Muscle layer of duodenum (tissue), 2 donors: ENCODE data around the gene CTTN.

ENCODE experiments used
- H3K27ac ChIP-seq: one replicate; pipeline ENCODE4 v1.7.0; 2013; ENCODE audit warnings: mild to moderate bottlenecking, low read length
- H3K27me3 ChIP-seq: one replicate; pipeline ENCODE4 v1.7.0; 2013; ENCODE audit warnings: low read depth, mild to moderate bottlenecking, control low read depth, low read length
- H3K36me3 ChIP-seq, 2 donors: one replicate each; pipeline ENCODE4 v1.7.0; 2013; ENCODE audit warnings: low read length in 2 of 2, control low read depth in 1 of 2, mild to moderate bottlenecking in 1 of 2; ENCODE audit not compliant: insufficient read depth in 2 of 2, control insufficient read depth in 1 of 2
- H3K4me1 ChIP-seq, 2 donors: one replicate each; pipeline ENCODE4 v1.7.0; 2013; ENCODE audit warnings: low read length in 2 of 2, mild to moderate bottlenecking in 2 of 2, control low read depth in 1 of 2, moderate library complexity in 1 of 2; ENCODE audit not compliant: insufficient read depth in 2 of 2, control insufficient read depth in 1 of 2
- H3K4me3 ChIP-seq, 2 donors: one replicate each; pipeline ENCODE4 v1.7.0; 2013; ENCODE audit warnings: low read length in 2 of 2, low read depth in 1 of 2, mild to moderate bottlenecking in 1 of 2
- H3K9me3 ChIP-seq, 2 donors: one replicate each; pipeline ENCODE4 v1.7.0; 2013; ENCODE audit warnings: low read length in 2 of 2, control low read depth in 1 of 2, mild to moderate bottlenecking in 1 of 2; ENCODE audit not compliant: control insufficient read depth in 1 of 2
- donor health status: healthy.

CTTN gene

DNA sequence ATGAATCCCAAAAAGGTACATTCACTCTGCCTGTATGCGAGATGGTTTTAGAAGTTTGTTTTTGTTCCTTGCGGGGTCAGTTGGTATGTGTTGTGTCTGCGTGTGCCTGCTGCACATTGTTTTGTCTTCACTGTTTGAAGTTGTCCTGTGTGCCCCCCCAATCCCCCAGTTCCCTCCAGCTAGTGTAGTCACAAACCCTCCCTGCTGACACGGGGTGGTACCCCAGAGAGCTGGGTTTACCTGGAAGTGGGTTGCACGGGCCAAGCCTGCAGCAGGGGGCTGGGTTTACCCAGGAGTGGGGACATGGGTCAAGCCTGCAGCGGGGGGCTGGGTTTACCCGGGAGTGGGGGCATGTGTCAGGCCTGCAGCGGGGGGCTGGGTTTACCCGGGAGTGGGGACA lies 22.2 kb downstream of the CTTN start:
- Histone ChIP-seq H3K9me3 (no peaks in the 10 kb centered on the region), H3K4me1 (no peaks in the 10 kb centered on the region), H3K27ac (no peak overlapping the region), H3K36me3 (peaks cover 56 to 85% of the 10 kb centered on the region in 2 donors), H3K4me3 (no peak overlapping the region), H3K27me3 (no peaks in the 10 kb centered on the region)

DNA sequence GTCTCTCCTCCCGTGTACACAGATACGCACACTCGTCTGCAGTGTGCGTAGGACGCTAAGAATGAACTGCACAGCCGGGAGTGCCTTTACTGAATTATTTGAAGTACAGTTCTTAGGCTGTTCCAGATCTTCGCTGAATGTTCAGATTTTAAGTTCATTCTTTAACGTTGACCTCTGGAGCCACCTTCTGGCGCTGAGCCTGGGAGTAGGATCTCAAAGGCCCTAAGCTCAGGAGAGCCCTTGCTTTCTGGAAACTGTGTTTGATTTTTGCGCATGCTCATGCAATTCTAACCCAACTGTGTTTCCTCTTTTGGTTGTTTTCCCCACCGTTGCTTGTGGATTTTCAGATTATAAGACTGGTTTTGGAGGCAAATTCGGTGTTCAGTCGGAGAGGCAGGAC lies 22.8 kb downstream of the CTTN start:
- Histone ChIP-seq H3K4me3 (no peak overlapping the region), H3K27me3 (no peaks in the 10 kb centered on the region), H3K36me3 (peaks cover 54 to 84% of the 10 kb centered on the region in 2 donors), H3K27ac (no peak overlapping the region), H3K9me3 (no peaks in the 10 kb centered on the region), H3K4me1 (no peaks in the 10 kb centered on the region)

DNA sequence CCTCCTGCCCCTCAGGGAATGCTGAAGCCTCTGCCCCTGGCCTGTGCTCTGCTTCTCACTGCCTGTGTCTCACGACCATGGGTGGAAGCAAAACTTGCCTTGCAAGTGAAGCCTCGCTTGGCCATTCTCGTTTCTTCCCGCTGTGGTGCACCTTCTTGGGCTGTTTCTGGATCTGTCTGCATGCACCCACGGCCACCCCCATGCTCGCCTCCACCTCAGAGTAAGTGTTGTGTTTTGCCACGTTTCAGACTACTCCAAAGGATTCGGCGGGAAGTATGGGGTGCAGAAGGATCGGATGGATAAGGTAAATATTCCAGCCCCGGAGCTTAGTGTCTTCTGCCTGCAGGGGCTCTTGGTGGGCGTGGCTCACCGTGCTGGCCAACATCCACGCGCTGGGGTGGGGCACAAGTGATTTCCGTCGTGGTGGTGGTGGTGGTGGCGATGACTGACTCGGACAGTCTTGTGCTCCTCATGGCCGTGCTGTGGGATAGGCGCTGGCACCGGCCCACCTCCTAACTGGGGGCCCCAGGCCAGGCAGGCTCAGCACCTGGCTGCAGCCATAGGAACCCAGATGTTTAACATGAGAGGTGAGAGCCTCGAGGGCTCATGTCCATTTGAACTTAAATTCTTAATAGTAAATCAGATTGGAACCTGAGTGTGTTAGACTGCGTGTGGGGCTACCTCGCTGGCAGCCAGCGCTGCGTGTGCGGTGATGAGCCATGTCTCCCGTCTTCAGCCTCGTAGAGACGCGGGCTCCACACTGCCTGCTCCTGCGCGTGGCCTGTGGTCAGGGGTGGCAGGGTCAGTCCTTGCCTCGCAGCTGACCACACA lies 24.6 kb downstream of the CTTN start:
- Histone ChIP-seq H3K4me1 (no peaks in the 10 kb centered on the region), H3K27me3 (no peaks in the 10 kb centered on the region), H3K36me3 (peaks cover 57 to 78% of the 10 kb centered on the region in 2 donors), H3K9me3 (no peaks in the 10 kb centered on the region), H3K4me3 (no peak overlapping the region), H3K27ac (no peak overlapping the region)

DNA sequence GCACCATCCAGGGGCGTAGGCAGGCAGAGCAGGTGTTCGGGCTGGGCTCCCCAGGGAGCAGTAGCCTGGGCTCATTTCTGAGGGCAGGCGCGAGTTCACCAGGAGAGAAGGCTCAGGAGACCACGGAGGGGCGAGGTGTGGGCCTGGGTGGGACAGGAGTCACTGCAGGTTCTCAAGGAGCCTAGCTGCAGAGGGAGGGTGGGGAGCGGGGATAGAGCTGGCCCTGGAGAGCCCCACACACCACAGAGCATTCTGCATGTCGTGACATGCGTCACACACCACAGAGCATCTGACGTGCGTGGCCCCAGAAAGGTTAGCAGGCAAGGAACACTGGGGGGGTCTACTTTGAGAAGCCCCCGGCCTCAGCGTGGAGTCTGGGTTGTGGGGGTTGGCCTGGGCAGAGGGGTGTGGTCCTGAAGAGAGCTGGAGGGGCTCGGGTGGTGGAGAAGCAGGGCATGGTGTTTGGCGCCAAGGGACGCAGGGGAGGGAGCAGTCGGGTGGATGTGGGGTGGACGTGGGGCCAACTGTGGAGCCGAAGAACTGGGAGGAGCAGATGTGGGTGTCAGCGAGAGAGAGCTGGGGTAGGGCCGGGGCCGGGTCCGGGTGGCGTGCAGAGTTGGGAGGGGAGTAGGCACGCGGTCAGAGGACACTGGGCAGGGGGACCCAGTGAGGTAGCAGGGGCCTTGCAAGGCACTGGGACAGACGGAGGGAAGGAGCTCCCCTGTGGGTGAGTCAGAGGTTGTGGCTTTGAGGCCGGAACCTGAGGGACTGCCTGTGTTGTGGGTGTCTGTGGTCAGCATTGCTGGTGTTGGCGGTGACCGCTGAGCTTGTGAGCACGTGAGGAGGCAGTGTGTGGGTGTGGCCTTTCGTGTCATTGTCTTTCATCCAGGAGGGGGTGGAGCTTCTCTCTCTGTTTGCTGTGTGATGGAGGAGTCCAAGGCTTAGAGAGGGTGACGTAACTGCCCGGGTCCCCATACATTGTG lies 25.5 kb downstream of the CTTN start:
- Histone ChIP-seq H3K36me3 (peaks cover 51 to 73% of the 10 kb centered on the region in 2 donors), H3K9me3 (no peaks in the 10 kb centered on the region), H3K4me1 (no peaks in the 10 kb centered on the region)

DNA sequence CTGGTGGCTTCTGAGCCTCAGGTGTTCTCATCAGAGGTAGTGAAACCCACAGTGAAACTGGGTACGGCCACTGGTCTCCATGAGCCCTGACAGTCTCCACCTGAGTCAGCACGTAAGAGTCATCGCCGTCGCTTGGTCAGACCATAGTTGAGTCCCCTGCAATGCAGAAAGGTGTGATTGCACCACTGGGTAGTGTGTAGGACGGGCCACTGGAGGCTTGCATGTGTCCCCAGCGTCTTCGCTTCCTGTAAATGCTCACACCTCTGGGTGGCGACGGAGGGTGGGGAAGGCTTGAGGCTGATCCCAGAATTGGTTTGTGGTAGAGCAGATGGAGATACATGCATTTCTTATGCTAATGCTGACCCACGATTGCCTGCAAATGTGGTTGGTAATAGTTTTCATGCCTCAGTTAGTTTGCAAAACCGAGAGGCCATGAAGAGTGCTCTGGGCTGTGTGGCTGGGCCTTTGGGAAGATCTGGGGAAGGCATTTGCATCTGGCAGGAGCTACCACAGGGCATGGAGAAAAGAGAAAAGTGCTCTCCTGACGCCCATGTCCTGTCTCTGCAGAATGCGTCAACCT lies 26.5 kb downstream of the CTTN start:
- Histone ChIP-seq H3K4me1 (no peaks in the 10 kb centered on the region), H3K27ac (no peak overlapping the region), H3K9me3 (no peaks in the 10 kb centered on the region), H3K36me3 (peaks cover 53 to 77% of the 10 kb centered on the region in 2 donors), H3K27me3 (no peaks in the 10 kb centered on the region), H3K4me3 (no peak overlapping the region)

More for the DNA sequence above, 25.5 kb downstream of the CTTN start:
- Histone ChIP-seq H3K27ac (no peak overlapping the region), H3K27me3 (no peaks in the 10 kb centered on the region), H3K4me3 (no peak overlapping the region)

DNA sequence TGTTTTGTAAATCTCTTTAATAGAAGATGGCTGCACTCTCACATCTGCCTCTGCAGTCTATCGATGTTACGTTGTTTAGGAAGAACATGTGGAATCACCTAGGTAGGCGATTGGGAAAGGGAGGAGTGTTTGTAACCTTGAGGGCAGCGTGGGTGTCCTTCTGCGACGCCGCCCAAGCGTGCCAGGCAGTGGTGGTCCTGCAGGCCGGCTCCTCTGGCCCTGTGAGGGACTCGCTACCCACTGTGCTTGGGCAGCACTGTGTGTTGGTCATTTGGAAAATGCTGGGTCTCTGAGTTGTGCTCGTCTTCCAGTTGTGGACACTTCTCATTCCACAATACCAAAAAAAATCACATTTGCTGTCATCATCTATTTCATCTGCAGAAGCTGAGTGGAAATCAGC lies 29.1 kb downstream of the CTTN start:
- H3K27ac ChIP-seq = no peak overlapping the region
- no peaks in the 10 kb centered on the region for H3K27me3 ChIP-seq
- H3K36me3 ChIP-seq = peaks cover 54 to 77% of the 10 kb centered on the region in 2 donors
- no peak overlapping the region for H3K4me3 ChIP-seq
- H3K9me3 ChIP-seq = no peaks in the 10 kb centered on the region
- H3K4me1 ChIP-seq = no peaks in the 10 kb centered on the region

DNA sequence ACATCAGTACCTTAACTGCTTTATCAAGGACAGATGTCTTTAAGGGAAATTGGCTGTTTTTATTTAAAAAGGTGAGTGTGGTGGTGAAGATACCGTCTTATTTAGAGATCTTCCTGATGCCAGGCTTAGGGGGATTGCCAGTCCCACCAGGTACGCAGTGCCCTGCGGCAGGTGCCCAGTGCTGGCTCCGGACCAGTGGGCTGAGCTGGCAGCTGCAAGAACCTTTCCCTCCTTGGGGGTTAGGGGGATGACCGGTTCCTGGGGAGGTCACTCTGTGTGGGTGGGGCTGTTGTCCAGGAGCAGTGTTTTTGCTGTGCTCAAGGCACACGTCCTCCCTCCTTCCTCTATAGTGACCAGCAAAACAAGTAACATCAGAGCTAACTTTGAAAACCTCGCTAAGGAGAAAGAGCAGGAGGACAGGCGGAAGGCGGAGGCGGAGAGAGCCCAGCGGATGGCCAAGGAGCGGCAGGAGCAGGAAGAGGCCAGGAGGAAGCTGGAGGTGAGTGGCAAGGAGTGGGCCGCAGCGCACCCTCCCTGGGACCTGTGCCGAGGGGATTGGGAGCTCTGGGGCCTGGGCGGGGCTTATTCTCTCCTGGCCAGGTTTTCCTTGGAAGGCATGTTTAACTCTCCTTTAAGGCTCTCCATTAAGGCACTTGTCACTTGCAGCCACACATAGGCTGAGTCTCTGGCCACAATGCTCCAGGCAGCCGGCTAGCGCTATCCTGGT lies 30.5 kb downstream of the CTTN start:
- Histone ChIP-seq H3K9me3 (no peaks in the 10 kb centered on the region), H3K27me3 (no peaks in the 10 kb centered on the region), H3K36me3 (peaks cover 54 to 79% of the 10 kb centered on the region in 2 donors), H3K4me1 (no peaks in the 10 kb centered on the region), H3K4me3 (no peak overlapping the region), H3K27ac (no peak overlapping the region)

DNA sequence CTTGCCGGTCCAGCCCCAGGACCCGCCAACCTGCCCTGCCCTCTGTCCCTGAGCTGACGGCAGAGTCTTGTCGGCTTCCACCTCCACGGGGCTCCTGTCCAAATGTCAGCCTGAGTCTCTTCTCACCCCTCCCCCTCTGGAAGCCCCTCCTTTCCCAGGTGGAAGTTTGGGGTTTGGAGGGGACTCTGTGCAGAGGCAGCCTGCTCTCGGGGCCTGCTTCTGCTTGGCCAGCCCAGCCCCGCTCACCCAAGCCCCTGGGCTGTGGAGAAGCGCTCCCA lies 31.0 kb downstream of the CTTN start:
- Histone ChIP-seq H3K36me3 (peaks cover 54 to 84% of the 10 kb centered on the region in 2 donors), H3K4me1 (no peaks in the 10 kb centered on the region), H3K9me3 (no peaks in the 10 kb centered on the region), H3K27ac (no peak overlapping the region), H3K27me3 (no peaks in the 10 kb centered on the region), H3K4me3 (no peak overlapping the region)

DNA sequence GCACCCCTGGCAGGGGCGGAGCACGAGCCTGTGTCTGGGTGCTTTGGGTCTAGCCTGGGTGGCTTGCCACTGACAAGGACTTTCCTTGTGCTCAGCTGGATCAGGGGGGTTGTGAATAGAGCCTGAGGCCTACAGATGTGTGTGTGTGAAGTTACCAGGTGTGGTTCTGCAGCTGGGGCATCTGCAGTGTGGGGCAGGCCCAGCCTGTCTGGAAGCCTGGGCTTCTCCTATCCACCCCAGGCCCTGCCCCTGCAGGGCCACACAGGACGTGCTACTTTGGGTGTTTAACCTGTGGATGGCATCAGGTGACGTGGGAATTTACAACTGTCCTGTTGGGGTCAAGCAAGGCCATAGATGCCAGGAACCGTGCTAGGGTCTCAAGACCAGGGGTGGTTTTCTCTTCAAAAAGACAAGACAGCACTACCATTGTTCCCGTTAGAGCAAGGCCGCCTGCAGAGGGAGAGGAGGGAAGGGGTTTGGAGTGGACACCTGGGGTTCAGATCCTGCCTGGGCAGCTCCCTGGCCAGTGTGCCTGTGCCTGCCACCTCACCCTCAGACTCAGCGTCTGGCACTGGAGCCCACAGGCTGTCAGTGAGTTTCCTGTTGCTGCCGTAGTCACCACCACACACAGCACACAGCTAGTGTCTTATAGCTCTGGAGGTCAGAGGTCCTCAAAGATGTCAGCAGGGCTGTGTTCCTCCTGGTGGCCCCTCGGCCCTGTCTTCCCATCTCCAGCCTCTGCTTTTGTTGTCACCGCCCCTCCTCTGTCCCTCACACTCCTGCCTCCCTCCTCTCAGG lies 31.6 kb downstream of the CTTN start:
- no peak overlapping the region for H3K27ac ChIP-seq
- no peak overlapping the region for H3K4me3 ChIP-seq
- no peaks in the 10 kb centered on the region for H3K27me3 ChIP-seq
- H3K4me1 ChIP-seq = no peaks in the 10 kb centered on the region
- H3K36me3 ChIP-seq = peaks cover 51 to 85% of the 10 kb centered on the region in 2 donors
- no peaks in the 10 kb centered on the region for H3K9me3 ChIP-seq

DNA sequence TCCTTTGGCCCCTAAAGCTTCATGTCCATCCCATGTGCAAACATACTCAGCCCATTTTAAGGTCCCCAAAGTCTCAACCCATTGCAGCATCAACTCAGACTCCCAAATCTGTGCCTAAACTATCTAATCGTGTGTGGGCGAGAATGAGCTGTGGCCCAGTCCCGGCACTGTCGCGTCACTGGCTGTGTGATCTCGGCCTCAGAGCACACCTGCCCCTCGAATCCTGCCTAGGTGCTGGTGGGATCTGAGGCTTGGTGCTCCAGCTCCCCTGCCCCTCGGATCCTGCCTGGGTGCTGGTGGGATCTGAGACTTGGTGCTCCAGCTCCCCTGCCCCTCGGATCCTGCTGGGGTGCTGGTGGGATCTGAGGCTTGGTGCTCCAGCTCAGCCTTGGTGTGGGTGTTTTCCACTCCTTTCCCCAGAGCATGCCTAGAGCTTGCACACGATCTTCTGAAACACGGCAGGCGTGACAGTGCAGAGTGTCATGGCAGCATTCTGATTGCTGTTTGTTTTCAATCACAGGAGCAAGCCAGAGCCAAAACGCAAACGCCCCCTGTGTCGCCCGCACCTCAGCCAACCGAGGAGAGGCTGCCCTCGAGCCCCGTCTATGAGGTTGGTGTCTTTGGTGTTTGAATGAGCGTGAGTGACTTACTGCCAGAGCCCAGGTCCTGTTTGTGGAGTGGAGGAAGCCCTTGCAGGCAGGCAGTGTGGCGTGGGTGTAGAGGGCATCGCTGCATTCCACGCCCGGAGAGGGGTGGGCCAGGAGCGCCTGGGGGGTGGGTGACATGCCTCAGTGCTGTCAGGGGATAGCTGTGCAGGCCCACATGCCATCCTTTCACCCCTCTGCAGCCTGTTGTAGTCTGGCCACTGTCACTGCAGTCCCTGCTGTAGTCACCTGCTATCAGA lies 32.6 kb downstream of the CTTN start:
- no peaks in the 10 kb centered on the region for H3K9me3 ChIP-seq
- no peaks in the 10 kb centered on the region for H3K27me3 ChIP-seq
- H3K4me1 ChIP-seq = no peaks in the 10 kb centered on the region
- H3K4me3 ChIP-seq = no peak overlapping the region
- peaks cover 52 to 83% of the 10 kb centered on the region in 2 donors for H3K36me3 ChIP-seq
- no peak overlapping the region for H3K27ac ChIP-seq
